ENCODE results near the gene PIK3AP1.
"Not testable (repeated sequence)": the region's sequence is repeated elsewhere in the genome, so short reads cannot be mapped to it uniquely, and the experiment has no call there.

The PIK3AP1 gene

GRCh38 chr10:96697438-96697837 lies 22.9 kb downstream of the PIK3AP1 start:
- no peak for DNase-seq (ENCODE audit: extremely low read depth in 1 of 2, low read depth in 1 of 2)

GRCh38 chr10:96696845-96697425 lies 23.4 kb downstream of the PIK3AP1 start:
- no peak for DNase-seq (ENCODE audit: extremely low read depth in 1 of 2, low read depth in 1 of 2)

GRCh38 chr10:96695975-96696634 lies 24.2 kb downstream of the PIK3AP1 start:
- DNase-seq (ENCODE audit: extremely low read depth in 1 of 2, low read depth in 1 of 2), result no peak

GRCh38 chr10:96695366-96695765 lies 24.9 kb downstream of the PIK3AP1 start:
- no peak for DNase-seq (ENCODE audit: extremely low read depth in 1 of 2, low read depth in 1 of 2)

- no peak for DNase-seq (ENCODE audit: extremely low read depth in 1 of 2, low read depth in 1 of 2)
Observed at GRCh38 chr10:96693431-96693830, 26.9 kb downstream of the PIK3AP1 start.

- no peak for DNase-seq (ENCODE audit: extremely low read depth in 1 of 2, low read depth in 1 of 2)
Observed at GRCh38 chr10:96692427-96692826, 27.9 kb downstream of the PIK3AP1 start.

- no peak for DNase-seq (ENCODE audit: extremely low read depth in 1 of 2, low read depth in 1 of 2)
Observed at GRCh38 chr10:96691761-96692160, 28.6 kb downstream of the PIK3AP1 start.

- no peak for DNase-seq (ENCODE audit: extremely low read depth in 1 of 2, low read depth in 1 of 2)
Observed at GRCh38 chr10:96690755-96691730, 29.3 kb downstream of the PIK3AP1 start.

- no peak for DNase-seq (ENCODE audit: extremely low read depth in 1 of 2, low read depth in 1 of 2)
Observed at GRCh38 chr10:96688789-96689188, 31.5 kb downstream of the PIK3AP1 start.

- no peak for DNase-seq (ENCODE audit: extremely low read depth in 1 of 2, low read depth in 1 of 2)
Observed at GRCh38 chr10:96687317-96688012, 32.8 kb downstream of the PIK3AP1 start.

GRCh38 chr10:96686514-96686913 lies 33.8 kb downstream of the PIK3AP1 start:
- DNase-seq (ENCODE audit: extremely low read depth in 1 of 2, low read depth in 1 of 2), result no peak

GRCh38 chr10:96685306-96685705 lies 35.0 kb downstream of the PIK3AP1 start:
- no peak for DNase-seq (ENCODE audit: extremely low read depth in 1 of 2, low read depth in 1 of 2)

GRCh38 chr10:96684826-96685225 lies 35.5 kb downstream of the PIK3AP1 start:
- DNase-seq (ENCODE audit: extremely low read depth in 1 of 2, low read depth in 1 of 2), result no peak

GRCh38 chr10:96683710-96684109 lies 36.6 kb downstream of the PIK3AP1 start:
- DNase-seq (ENCODE audit: extremely low read depth in 1 of 2, low read depth in 1 of 2), result no peak

GRCh38 chr10:96683065-96683464 lies 37.2 kb downstream of the PIK3AP1 start:
- DNase-seq (ENCODE audit: extremely low read depth in 1 of 2, low read depth in 1 of 2), result no peak

- no peak for DNase-seq (ENCODE audit: extremely low read depth in 1 of 2, low read depth in 1 of 2)
Observed at GRCh38 chr10:96681524-96681923, 38.8 kb downstream of the PIK3AP1 start.

GRCh38 chr10:96680463-96680862 lies 39.9 kb downstream of the PIK3AP1 start:
- not testable (repeated sequence) for DNase-seq (ENCODE audit: extremely low read depth in 1 of 2, low read depth in 1 of 2)

- no peak for DNase-seq (ENCODE audit: extremely low read depth in 1 of 2, low read depth in 1 of 2)
Observed at GRCh38 chr10:96678725-96679124, 41.6 kb downstream of the PIK3AP1 start.

- DNase-seq (ENCODE audit: extremely low read depth in 1 of 2, low read depth in 1 of 2), result no peak
Observed at GRCh38 chr10:96676272-96677112, 43.8 kb downstream of the PIK3AP1 start.

- no peak for DNase-seq (ENCODE audit: extremely low read depth in 1 of 2, low read depth in 1 of 2)
Observed at GRCh38 chr10:96675846-96676245, 44.5 kb downstream of the PIK3AP1 start.
